ENCODE measurements around the gene HILPDA. TPM values are rescaled to one million over a fixed set of nuclear protein-coding genes. Genes with fewer than 3 reads are reported as not detected.
"Not testable (repeated sequence)": the region's sequence is repeated elsewhere in the genome, so short reads cannot be mapped to it uniquely, and the experiment has no call there.

HILPDA gene
- total RNA-seq, 1 donor from 2014 or later, result 7.4 TPM

- no peak for DNase-seq (ENCODE audit: low spot score)
These were observed 23.9 kb upstream of the HILPDA start for GRCh38 chr7:128431754-128432153.

DNA sequence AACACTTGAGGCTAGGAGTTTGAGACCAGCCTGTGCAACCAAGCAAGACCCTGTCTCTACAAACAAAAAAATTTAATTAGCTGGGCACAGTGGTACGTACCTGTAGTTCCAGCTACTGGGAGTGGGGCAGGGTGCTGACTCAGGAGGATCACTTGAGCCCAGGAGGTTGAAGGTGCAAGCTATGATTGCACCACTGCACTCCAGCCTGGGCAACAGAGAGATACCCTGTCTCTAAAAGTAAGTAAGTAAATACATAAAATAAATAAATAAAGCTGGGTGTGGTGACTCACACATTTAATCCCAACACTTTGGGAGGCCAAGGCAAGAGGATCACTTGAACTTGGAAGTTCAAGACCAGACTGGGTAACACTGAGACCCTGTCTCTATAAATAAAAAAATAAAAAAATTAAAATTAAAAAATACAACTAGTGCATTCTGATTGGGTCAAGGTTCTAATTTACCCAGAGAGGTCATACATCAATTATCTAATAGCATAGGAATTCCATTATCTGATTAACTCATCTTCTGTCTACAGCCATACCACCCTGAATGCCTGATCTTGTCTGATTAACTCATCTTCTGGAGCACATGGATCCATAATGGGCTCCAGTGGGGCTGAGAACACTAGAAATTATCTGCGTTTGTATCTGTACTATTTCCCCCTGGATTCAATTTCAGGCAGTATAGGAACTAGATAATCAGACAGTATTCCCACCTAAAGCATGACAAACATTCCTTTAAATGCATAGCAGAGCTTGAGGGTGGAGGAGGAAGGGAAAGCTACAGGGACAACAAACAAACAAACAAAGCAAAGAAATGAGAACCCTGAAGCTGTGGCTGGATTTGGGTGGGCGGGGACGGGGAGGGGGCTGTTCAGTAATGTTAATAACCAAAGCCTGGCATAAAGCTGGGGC is 21.0 kb upstream of the HILPDA start:
- DNase-seq (ENCODE audit: low spot score), result no peak

GRCh38 chr7:128435327-128435686 is 20.4 kb upstream of the HILPDA start:
- no peak for DNase-seq (ENCODE audit: low spot score)

DNA sequence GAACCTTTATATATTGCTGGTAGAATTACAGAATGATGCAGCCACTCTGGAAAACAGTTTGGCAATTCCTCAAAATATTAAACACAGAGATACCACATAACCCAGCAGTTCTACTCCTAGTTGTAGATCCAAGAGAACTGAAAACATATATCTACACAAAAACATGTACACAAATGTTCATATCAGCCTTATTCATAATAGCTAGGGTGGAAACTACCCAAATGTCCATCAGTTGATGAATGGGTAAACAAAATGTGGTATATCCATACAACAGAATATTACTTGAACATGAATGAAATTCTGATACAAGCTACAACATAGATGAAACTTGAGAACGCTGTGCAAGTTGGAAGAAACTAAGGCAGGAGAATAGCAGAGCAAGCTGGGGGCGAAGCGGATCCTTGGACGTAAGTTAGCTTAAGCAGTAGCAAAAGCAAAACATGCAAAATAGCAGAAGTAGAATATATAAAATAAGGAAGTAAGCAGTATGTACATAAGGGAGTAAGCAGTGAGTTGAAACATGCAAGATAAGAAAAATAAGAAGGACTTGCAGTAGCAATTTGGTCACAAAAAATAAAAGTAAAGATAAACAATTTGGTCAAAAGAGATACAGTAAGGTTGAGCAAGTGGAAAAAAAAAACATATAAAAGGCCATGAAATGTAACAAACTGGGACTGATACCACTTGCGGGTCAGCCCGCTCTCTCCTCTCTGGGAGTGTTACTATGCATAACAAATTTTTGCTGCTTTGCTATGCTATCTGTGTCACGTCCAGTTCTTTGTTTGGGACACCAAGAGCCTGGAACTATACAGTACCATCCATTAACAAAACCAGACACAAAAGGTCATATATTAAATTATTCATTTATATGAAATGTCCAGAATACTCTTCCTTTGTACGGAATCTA is 18.0 kb upstream of the HILPDA start:
- no peak for DNase-seq (ENCODE audit: low spot score)

DNA sequence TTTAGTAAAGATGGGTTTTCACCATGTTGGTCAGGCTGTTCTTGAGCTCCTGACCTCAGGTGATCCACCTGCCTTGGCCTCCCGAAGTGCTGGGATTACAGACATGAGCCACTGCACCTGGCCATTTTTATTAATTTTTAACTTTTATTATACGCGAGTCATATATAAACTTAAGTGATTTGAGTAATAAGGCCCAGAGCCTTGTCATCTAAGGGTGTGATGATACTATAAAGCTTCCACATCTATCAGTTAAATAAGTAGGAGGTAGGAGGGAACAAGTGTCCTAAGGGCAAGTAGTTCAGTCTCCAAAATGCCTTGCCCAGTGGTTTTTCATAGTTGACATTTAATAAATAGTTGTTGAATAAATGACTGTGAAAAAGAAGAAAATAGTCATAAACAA is 13.3 kb upstream of the HILPDA start:
- DNase-seq (ENCODE audit: low spot score), result no peak

GRCh38 chr7:128443831-128444600 is 11.7 kb upstream of the HILPDA start:
- DNase-seq (ENCODE audit: low spot score), result no peak

- no peak for DNase-seq (ENCODE audit: low spot score)
These were observed 9.4 kb upstream of the HILPDA start for GRCh38 chr7:128446306-128446705.

- DNase-seq (ENCODE audit: low spot score), result no peak
These were observed 7.6 kb upstream of the HILPDA start for GRCh38 chr7:128447941-128448564.

GRCh38 chr7:128448751-128449302 is 6.9 kb upstream of the HILPDA start:
- no peak for DNase-seq (ENCODE audit: low spot score)

DNA sequence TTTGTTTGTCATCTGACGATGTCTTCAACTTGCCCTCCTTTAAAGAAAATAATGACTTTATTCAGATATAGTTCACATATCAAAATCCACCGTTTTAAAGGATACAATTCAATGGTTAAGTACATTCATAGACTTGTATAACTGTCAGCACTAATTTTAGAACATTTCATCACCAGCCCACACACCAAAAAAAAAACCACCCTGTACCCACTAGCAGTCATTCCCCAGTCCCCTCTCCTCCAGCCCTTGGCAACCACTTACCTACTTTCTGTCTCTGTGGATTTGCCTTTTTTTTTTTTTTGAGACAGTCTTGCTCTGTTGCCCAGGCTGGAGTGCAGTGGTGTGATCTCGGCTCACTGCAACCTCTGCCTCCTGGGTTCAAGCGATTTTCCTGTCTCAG is 5.3 kb upstream of the HILPDA start:
- no peak for DNase-seq (ENCODE audit: low spot score)

- no peak for DNase-seq (ENCODE audit: low spot score)
These were observed 4.8 kb upstream of the HILPDA start for GRCh38 chr7:128450913-128451312.

- no peak for DNase-seq (ENCODE audit: low spot score)
These were observed 3.1 kb upstream of the HILPDA start for GRCh38 chr7:128452552-128452951.

- peak; percentile 78 for DNase-seq (ENCODE audit: low spot score)
These were observed 1.6 kb upstream of the HILPDA start for GRCh38 chr7:128453836-128454804.

DNA sequence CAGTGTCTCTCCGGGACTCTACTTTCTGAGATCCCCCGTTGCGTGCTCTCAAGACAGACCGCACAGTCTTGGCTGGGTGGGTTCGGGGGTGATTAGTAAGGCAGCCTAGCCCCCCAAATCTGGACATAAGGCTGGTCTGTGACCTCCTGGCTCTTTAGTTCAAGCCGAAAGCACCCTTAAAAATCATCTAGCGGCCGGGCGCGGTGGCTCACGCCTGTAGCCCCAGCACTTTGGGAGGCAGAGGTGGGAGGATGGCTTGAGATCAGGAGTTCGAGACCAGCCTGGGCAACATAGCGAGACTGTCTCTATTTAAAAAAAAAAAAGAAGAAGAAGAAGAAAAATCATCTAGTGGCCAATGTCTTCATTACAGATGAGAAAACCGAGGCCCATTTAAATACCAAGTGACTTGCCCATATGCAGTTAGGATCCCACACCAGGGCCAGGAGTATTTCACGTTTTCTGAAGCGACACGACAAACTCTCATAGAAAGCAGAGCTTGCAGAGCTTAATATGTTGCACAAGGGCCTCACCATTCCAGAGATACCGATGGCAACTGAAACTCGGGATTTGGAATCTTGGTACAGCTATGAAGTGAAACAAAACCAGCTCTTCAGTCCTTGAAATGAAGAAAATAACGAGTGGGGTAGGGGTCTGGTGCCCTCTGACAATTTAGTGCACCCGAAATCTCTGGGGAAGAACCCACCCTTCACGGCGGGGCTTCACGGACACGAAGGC is 703 bp upstream of the HILPDA start:
- DNase-seq (ENCODE audit: low spot score), result no peak

GRCh38 chr7:128456255-128456725 is 612 bp downstream of the HILPDA start:
- DNase-seq (ENCODE audit: low spot score), result no peak

DNA sequence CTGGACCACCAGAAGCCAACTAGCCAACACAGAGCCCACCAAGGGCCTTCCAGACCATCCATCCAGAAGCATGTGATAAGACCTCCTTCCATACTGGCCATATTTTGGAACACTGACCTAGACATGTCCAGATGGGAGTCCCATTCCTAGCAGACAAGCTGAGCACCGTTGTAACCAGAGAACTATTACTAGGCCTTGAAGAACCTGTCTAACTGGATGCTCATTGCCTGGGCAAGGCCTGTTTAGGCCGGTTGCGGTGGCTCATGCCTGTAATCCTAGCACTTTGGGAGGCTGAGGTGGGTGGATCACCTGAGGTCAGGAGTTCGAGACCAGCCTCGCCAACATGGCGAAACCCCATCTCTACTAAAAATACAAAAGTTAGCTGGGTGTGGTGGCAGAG is 1.7 kb downstream of the HILPDA start:
- not testable (repeated sequence) for DNase-seq (ENCODE audit: low spot score)

DNA sequence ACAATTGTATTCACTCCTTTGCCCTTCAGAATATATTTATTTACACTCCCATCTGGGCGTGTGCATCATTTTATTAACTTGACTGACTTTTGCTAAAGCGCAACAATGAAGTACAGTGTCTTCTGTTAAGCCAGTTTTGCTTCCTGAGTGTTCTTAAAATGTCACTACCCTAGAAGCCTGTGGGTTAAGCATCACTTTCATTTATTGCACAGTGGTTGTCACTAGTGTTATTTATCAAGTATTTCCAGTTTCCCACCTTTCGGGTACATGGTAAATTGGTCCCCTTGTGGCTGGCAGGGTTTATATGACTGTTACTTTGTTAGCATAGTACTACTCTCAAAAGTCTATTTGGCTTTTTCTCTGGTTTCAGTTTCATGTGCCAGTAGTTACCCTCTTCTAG is 3.3 kb downstream of the HILPDA start:
- no peak for DNase-seq (ENCODE audit: low spot score)

DNA sequence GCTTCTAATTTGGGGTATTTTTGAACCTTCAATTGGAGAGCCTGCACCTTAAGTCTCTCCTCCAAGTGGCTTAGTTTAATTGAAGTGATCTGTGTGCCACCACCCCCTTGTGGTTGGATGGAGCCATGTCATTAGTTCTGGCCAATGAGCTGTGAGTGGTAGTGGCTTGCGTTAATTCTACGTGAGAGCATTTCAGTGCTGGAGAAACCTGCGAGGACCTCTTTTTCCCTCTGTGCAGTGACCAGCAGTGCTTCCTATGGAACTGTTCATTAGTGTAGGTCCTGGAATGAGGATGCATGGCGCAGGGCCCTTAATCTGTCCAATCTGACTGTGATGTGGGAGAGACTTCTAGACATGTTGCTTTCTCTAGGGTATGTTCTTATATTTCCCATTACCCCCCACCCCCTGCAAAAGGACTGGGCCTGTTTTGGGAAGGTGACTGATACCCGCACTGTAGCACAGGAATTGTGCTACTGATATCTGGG is 3.8 kb downstream of the HILPDA start:
- DNase-seq (ENCODE audit: low spot score), result peak; percentile 69

GRCh38 chr7:128462460-128462859 is 6.8 kb downstream of the HILPDA start:
- no peak for DNase-seq (ENCODE audit: low spot score)
